ENCODE results near the gene REG1B. TPM values are rescaled to one million over a fixed set of nuclear protein-coding genes. Genes with fewer than 3 reads are reported as not detected.

Gene REG1B
- total and polyA plus RNA-seq, 5 donors from 2014 or later: not detected

GRCh38 chr2:79101024-79101423 is 13.2 kb upstream of the REG1B start:
- H3K27me3 ChIP-seq (ENCODE audit: control insufficient read depth, insufficient read depth, low read length): no peaks in the 10 kb centered on the region
- no peaks in the 10 kb centered on the region for H3K36me3 ChIP-seq (ENCODE audit: control insufficient read depth, insufficient read depth, low read length)
- ATAC-seq (ENCODE audit: low read depth in 2 of 2) (no peak), DNase-seq (no peak)
- H3K9me3 ChIP-seq (ENCODE audit: control insufficient read depth in 2 of 2, low read length in 2 of 2): peaks cover under 1 to 11% of the 10 kb centered on the region in 2 experiments
- Mint-ChIP-seq H3K4me3 (no peak overlapping the region), H3K4me1 (no peaks in the 10 kb centered on the region), H3K27ac (no peak overlapping the region), H3K27me3 (no peaks in the 10 kb centered on the region), H3K9me3 (peaks cover 0 to 33% (median 4%) of the 10 kb centered on the region in 7 donors), H3K36me3 (no peaks in the 10 kb centered on the region)
- no peak overlapping the region for H3K27ac ChIP-seq (ENCODE audit: insufficient read depth, low read length, poor library complexity, severe bottlenecking)
- H3K4me1 ChIP-seq (ENCODE audit: control insufficient read depth, insufficient read depth, low read length, poor library complexity, severe bottlenecking): no peaks in the 10 kb centered on the region
- H3K4me3 ChIP-seq (ENCODE audit: low read depth, low read length): no peak overlapping the region

- no peak overlapping the region for H3K27ac ChIP-seq (ENCODE audit: insufficient read depth, low read length, poor library complexity, severe bottlenecking)
- no peak overlapping the region for H3K4me3 ChIP-seq (ENCODE audit: low read depth, low read length)
- Mint-ChIP-seq H3K27me3 (no peaks in the 10 kb centered on the region), H3K9me3 (peaks cover 0 to 33% (median 4%) of the 10 kb centered on the region in 7 donors), H3K4me3 (no peak overlapping the region), H3K4me1 (no peaks in the 10 kb centered on the region), H3K36me3 (no peaks in the 10 kb centered on the region), H3K27ac (no peak overlapping the region)
- no peaks in the 10 kb centered on the region for H3K4me1 ChIP-seq (ENCODE audit: control insufficient read depth, insufficient read depth, low read length, poor library complexity, severe bottlenecking)
- H3K27me3 ChIP-seq (ENCODE audit: control insufficient read depth, insufficient read depth, low read length): no peaks in the 10 kb centered on the region
- DNase-seq (no peak), ATAC-seq (ENCODE audit: low read depth in 2 of 2) (no peak)
- H3K9me3 ChIP-seq (ENCODE audit: control insufficient read depth in 2 of 2, low read length in 2 of 2): peaks cover 4 to 11% of the 10 kb centered on the region in 2 experiments
- H3K36me3 ChIP-seq (ENCODE audit: control insufficient read depth, insufficient read depth, low read length): no peaks in the 10 kb centered on the region
These were observed 12.5 kb upstream of the REG1B start for GRCh38 chr2:79100285-79100684.

- H3K4me3 Mint-ChIP-seq: no peak overlapping the region
- no peak overlapping the region for H3K27ac Mint-ChIP-seq
- peaks cover 0 to 26% (median 3%) of the 10 kb centered on the region in 7 donors for H3K9me3 Mint-ChIP-seq
- Histone ChIP-seq H3K9me3 (ENCODE audit: control insufficient read depth in 2 of 2, low read length in 2 of 2) (peaks cover 4 to 11% of the 10 kb centered on the region in 2 experiments), H3K4me1 (ENCODE audit: control insufficient read depth, insufficient read depth, low read length, poor library complexity, severe bottlenecking) (no peaks in the 10 kb centered on the region), H3K27me3 (ENCODE audit: control insufficient read depth, insufficient read depth, low read length) (no peaks in the 10 kb centered on the region), H3K4me3 (ENCODE audit: low read depth, low read length) (no peak overlapping the region), H3K27ac (ENCODE audit: insufficient read depth, low read length, poor library complexity, severe bottlenecking) (no peak overlapping the region), H3K36me3 (ENCODE audit: control insufficient read depth, insufficient read depth, low read length) (no peaks in the 10 kb centered on the region)
- no peaks in the 10 kb centered on the region for H3K27me3 Mint-ChIP-seq
- DNase-seq: no peak
- no peaks in the 10 kb centered on the region for H3K4me1 Mint-ChIP-seq
- no peak for ATAC-seq (ENCODE audit: low read depth in 2 of 2)
- no peaks in the 10 kb centered on the region for H3K36me3 Mint-ChIP-seq
These were observed 11.4 kb upstream of the REG1B start for GRCh38 chr2:79099140-79099686.

- no peak for DNase-seq
- ATAC-seq (ENCODE audit: low read depth in 2 of 2): no peak
- no peak overlapping the region for H3K4me3 Mint-ChIP-seq
- H3K27me3 ChIP-seq (ENCODE audit: control insufficient read depth, insufficient read depth, low read length): no peaks in the 10 kb centered on the region
- no peaks in the 10 kb centered on the region for H3K4me1 Mint-ChIP-seq
- peaks cover 4 to 15% of the 10 kb centered on the region in 2 experiments for H3K9me3 ChIP-seq (ENCODE audit: control insufficient read depth in 2 of 2, low read length in 2 of 2)
- H3K27ac Mint-ChIP-seq: no peak overlapping the region
- no peak overlapping the region for H3K27ac ChIP-seq (ENCODE audit: insufficient read depth, low read length, poor library complexity, severe bottlenecking)
- no peaks in the 10 kb centered on the region for H3K4me1 ChIP-seq (ENCODE audit: control insufficient read depth, insufficient read depth, low read length, poor library complexity, severe bottlenecking)
- H3K27me3 Mint-ChIP-seq: no peaks in the 10 kb centered on the region
- H3K9me3 Mint-ChIP-seq: peaks cover 0 to 24% (median 3%) of the 10 kb centered on the region in 7 donors
- no peaks in the 10 kb centered on the region for H3K36me3 Mint-ChIP-seq
- H3K36me3 ChIP-seq (ENCODE audit: control insufficient read depth, insufficient read depth, low read length): no peaks in the 10 kb centered on the region
- H3K4me3 ChIP-seq (ENCODE audit: low read depth, low read length): no peak overlapping the region
These were observed 10.1 kb upstream of the REG1B start for GRCh38 chr2:79097843-79098242.

- no peak overlapping the region for H3K27ac Mint-ChIP-seq
- no peak overlapping the region for H3K4me3 Mint-ChIP-seq
- Histone ChIP-seq H3K4me3 (ENCODE audit: low read depth, low read length) (no peak overlapping the region), H3K4me1 (ENCODE audit: control insufficient read depth, insufficient read depth, low read length, poor library complexity, severe bottlenecking) (no peaks in the 10 kb centered on the region), H3K27ac (ENCODE audit: insufficient read depth, low read length, poor library complexity, severe bottlenecking) (no peak overlapping the region), H3K36me3 (ENCODE audit: control insufficient read depth, insufficient read depth, low read length) (no peaks in the 10 kb centered on the region), H3K27me3 (ENCODE audit: control insufficient read depth, insufficient read depth, low read length) (no peaks in the 10 kb centered on the region), H3K9me3 (ENCODE audit: control insufficient read depth in 2 of 2, low read length in 2 of 2) (peaks cover under 1 to 11% of the 10 kb centered on the region in 2 experiments)
- no peaks in the 10 kb centered on the region for H3K27me3 Mint-ChIP-seq
- DNase-seq: no peak
- H3K9me3 Mint-ChIP-seq: peaks cover 0 to 12% (median 0%) of the 10 kb centered on the region in 7 donors
- no peak for ATAC-seq (ENCODE audit: low read depth in 2 of 2)
- no peaks in the 10 kb centered on the region for H3K4me1 Mint-ChIP-seq
- H3K36me3 Mint-ChIP-seq: no peaks in the 10 kb centered on the region
These were observed 2.9 kb upstream of the REG1B start for GRCh38 chr2:79090693-79091092.

GRCh38 chr2:79086255-79086654 is 1.5 kb downstream of the REG1B start:
- no peaks in the 10 kb centered on the region for H3K4me1 ChIP-seq (ENCODE audit: control insufficient read depth, insufficient read depth, low read length, poor library complexity, severe bottlenecking)
- no peaks in the 10 kb centered on the region for H3K27me3 ChIP-seq (ENCODE audit: control insufficient read depth, insufficient read depth, low read length)
- no peak for DNase-seq
- no peak for ATAC-seq (ENCODE audit: low read depth in 2 of 2)
- no peaks in the 10 kb centered on the region for H3K36me3 ChIP-seq (ENCODE audit: control insufficient read depth, insufficient read depth, low read length)
- H3K9me3 Mint-ChIP-seq: peaks cover 0 to 26% (median 4%) of the 10 kb centered on the region in 7 donors
- no peak overlapping the region for H3K4me3 ChIP-seq (ENCODE audit: low read depth, low read length)
- no peaks in the 10 kb centered on the region for H3K27me3 Mint-ChIP-seq
- no peak overlapping the region for H3K27ac Mint-ChIP-seq
- H3K27ac ChIP-seq (ENCODE audit: insufficient read depth, low read length, poor library complexity, severe bottlenecking): no peak overlapping the region
- no peaks in the 10 kb centered on the region for H3K4me1 Mint-ChIP-seq
- H3K4me3 Mint-ChIP-seq: no peak overlapping the region
- H3K9me3 ChIP-seq (ENCODE audit: control insufficient read depth in 2 of 2, low read length in 2 of 2): peaks cover 3 to 7% of the 10 kb centered on the region in 2 experiments
- no peaks in the 10 kb centered on the region for H3K36me3 Mint-ChIP-seq

GRCh38 chr2:79085382-79085781 is 2.4 kb downstream of the REG1B start:
- ATAC-seq (ENCODE audit: low read depth in 2 of 2) (no peak), DNase-seq (no peak)
- peaks cover 0 to 29% (median 8%) of the 10 kb centered on the region in 7 donors for H3K9me3 Mint-ChIP-seq
- H3K9me3 ChIP-seq (ENCODE audit: control insufficient read depth in 2 of 2, low read length in 2 of 2): peaks cover 3 to 7% of the 10 kb centered on the region in 2 experiments
- H3K27ac Mint-ChIP-seq: no peak overlapping the region
- H3K27me3 ChIP-seq (ENCODE audit: control insufficient read depth, insufficient read depth, low read length): no peaks in the 10 kb centered on the region
- no peaks in the 10 kb centered on the region for H3K27me3 Mint-ChIP-seq
- H3K27ac ChIP-seq (ENCODE audit: insufficient read depth, low read length, poor library complexity, severe bottlenecking): no peak overlapping the region
- no peaks in the 10 kb centered on the region for H3K36me3 ChIP-seq (ENCODE audit: control insufficient read depth, insufficient read depth, low read length)
- no peak overlapping the region for H3K4me3 Mint-ChIP-seq
- no peak overlapping the region for H3K4me3 ChIP-seq (ENCODE audit: low read depth, low read length)
- H3K4me1 ChIP-seq (ENCODE audit: control insufficient read depth, insufficient read depth, low read length, poor library complexity, severe bottlenecking): no peaks in the 10 kb centered on the region
- no peaks in the 10 kb centered on the region for H3K4me1 Mint-ChIP-seq
- no peaks in the 10 kb centered on the region for H3K36me3 Mint-ChIP-seq

GRCh38 chr2:79084495-79085135 is 3.2 kb downstream of the REG1B start:
- Mint-ChIP-seq H3K4me3 (no peak overlapping the region), H3K27ac (no peak overlapping the region), H3K9me3 (peaks cover 0 to 31% (median 9%) of the 10 kb centered on the region in 7 donors), H3K36me3 (no peaks in the 10 kb centered on the region), H3K4me1 (no peaks in the 10 kb centered on the region), H3K27me3 (no peaks in the 10 kb centered on the region)
- ATAC-seq (ENCODE audit: low read depth in 2 of 2) (no peak), DNase-seq (no peak)
- H3K4me1 ChIP-seq (ENCODE audit: control insufficient read depth, insufficient read depth, low read length, poor library complexity, severe bottlenecking): no peaks in the 10 kb centered on the region
- H3K9me3 ChIP-seq (ENCODE audit: control insufficient read depth in 2 of 2, low read length in 2 of 2): peaks cover 3 to 7% of the 10 kb centered on the region in 2 experiments
- no peaks in the 10 kb centered on the region for H3K36me3 ChIP-seq (ENCODE audit: control insufficient read depth, insufficient read depth, low read length)
- no peaks in the 10 kb centered on the region for H3K27me3 ChIP-seq (ENCODE audit: control insufficient read depth, insufficient read depth, low read length)
- no peak overlapping the region for H3K4me3 ChIP-seq (ENCODE audit: low read depth, low read length)
- no peak overlapping the region for H3K27ac ChIP-seq (ENCODE audit: insufficient read depth, low read length, poor library complexity, severe bottlenecking)

All from CD4-positive, CD25-positive, alpha-beta regulatory T cell (primary cell).